DOHH2 (cell line): ENCODE data around the gene ARHGAP35.

Experiments
- EZH2phosphoT487 ChIP-seq: fragments of 200-600 bp; sonication (generic); IDR thresholded peaks from 2 replicates; pipeline ENCODE4 v1.6.1; 2017; ENCODE audit warnings: borderline replicate concordance, mild to moderate bottlenecking, antibody characterized with exemption, low read length, moderate library complexity, mixed read lengths
- TF ChIP-seq, protein P1 (sequence below): fragments of 200-600 bp; sonication (generic); IDR thresholded peaks from one replicate; pipeline ENCODE4 v1.5.1; 2014; ENCODE audit warnings: antibody characterized with exemption, mild to moderate bottlenecking, low read depth, low read length; ENCODE audit not compliant: poor library complexity, severe bottlenecking

DNA sequence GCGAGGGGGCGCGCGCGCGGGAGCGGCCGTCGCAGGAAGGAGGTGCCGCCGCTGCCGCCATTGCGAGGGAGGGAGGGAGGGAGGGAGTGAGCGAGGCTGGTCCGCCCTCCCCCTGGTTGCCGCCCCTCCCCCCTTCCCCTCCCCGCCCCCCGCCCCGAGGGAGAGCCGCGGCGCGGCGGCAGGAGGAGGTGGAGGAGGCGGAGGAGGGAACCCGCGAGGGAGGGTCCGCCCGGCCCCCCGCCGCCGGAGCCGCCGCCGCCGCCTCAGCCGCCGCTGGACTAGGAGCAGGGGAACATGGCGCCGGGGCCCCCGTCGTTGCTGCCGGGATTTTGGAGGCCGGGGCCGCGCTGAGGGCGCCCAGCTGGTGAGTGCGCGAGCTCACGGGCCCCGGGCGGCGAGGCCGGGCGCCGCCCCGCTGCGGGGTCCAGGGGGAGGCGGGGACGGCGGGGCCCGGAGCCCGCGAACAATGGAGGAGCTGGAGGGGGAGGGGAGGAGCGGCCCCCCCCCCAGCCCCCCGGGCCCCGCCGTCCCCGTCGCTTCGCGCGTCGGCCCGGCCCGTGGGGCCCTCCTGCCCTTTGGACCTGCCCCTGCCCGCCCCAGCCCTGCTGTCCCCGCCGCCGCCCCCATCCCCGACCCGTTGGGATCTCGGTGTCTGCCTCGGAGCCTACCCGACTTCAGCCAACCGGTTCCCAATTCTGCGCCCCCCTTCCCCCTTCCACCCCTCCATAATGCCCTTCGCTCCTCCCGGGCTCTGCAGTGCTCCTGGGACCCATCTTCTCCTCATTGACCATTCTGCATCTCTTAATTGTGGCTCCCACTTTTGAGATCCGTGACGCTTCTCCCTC lies at the start of gene ARHGAP35:
- TF ChIP-seq, protein P1, sequence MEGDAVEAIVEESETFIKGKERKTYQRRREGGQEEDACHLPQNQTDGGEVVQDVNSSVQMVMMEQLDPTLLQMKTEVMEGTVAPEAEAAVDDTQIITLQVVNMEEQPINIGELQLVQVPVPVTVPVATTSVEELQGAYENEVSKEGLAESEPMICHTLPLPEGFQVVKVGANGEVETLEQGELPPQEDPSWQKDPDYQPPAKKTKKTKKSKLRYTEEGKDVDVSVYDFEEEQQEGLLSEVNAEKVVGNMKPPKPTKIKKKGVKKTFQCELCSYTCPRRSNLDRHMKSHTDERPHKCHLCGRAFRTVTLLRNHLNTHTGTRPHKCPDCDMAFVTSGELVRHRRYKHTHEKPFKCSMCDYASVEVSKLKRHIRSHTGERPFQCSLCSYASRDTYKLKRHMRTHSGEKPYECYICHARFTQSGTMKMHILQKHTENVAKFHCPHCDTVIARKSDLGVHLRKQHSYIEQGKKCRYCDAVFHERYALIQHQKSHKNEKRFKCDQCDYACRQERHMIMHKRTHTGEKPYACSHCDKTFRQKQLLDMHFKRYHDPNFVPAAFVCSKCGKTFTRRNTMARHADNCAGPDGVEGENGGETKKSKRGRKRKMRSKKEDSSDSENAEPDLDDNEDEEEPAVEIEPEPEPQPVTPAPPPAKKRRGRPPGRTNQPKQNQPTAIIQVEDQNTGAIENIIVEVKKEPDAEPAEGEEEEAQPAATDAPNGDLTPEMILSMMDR, result no peak
- TF ChIP-seq EZH2phosphoT487, result no peak
